GM19328 (cell line): ENCODE results near the gene FAM53B.

Source experiments
- ATAC-seq: cut with Tn5 transposase; IDR thresholded peaks from one replicate; pipeline ENCODE4 v1.9.1; 2021; ENCODE audit warnings: mild to moderate bottlenecking, moderate library complexity; ENCODE audit not compliant: unreplicated experiment

The FAM53B gene

DNA sequence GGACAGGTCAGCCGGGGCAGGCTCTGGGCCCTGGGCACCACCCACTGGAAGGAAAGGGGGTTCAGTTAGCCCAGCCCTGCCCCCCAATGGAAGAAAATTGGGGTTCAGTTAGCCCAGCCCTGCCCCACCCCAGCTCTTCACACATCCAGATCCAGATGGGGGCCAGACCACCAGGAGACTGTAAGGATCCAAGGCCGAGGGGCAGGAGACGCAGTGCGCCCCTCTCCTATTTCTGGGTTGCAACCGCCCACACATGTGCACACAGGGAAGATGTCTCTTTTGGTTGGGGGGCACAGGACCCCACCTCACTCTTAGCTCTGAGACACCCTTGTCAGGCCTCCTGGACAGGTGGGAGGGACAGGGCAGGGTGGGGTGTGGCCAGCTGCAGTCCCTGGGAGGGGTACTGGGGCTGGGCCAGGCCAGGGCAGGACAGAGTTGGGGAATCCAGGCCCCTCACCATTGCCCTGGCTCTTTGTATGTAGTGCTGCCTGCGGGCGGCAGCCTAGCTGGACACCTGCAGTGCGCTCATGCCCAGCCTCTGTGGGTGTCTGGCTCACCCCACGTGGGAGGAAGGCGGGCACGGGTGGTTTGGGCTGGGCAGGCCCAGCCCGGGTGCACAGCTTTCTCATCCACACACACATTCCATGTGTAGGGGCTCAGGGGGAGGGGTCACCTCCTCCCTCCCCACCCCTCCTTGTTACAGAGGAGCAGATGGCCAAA lies 141.4 kb downstream of the FAM53B start:
- no peak for ATAC-seq

DNA sequence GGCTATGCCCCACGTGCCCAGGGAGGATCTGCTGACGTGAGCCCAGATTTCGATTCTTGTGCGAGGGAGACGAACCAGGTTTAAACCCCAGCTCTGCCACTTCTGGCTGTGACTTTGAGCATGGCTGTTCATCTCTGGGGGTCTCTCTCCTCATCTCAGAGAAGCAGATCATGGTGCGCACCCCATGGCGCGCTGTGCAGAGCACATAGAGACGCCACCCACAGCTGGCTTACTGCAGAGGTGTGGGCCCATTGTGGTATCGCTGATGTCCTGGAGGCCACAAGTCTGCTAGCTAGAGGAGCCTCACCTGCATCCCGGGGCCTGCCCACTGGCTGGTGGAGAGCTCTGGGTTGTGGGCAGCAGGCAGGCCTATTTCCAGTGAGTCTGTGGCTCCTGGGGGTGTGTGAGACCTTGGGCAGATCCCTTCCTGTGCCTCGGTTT lies 142.0 kb downstream of the FAM53B start:
- no peak for ATAC-seq

DNA sequence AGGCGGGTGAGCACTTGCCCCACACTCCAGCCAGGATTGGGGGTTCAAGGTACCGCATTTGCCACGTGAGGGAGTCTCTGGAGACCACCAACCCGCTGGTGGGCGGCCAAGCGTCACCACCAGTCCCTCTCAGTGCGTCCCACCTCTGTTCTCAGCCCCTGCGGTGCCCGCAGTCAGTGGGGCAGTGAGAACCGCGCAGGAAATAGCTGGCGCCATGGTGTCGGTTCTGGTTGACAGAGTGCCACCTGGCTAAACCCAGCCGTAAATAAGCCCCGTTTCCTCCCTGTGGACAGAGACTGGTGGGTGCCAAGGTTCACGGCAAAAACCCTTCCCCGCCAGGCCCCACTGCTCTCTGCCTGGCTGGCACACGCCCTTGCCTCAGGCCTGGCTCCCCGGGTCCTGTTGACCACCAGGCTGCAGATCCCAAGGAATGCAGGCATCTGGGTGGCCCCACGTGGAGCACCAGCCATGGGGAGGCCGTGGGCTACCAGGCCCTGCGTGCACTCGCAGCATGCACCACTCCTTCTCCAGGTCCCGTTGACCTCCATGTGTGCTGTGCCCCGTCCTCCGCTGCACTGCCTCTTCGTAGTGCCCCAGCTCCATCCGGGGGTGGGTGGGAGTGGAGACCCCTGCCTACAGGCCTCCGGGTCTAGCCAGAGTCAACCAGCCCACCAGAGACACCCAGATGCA lies 142.6 kb downstream of the FAM53B start:
- ATAC-seq: no peak

DNA sequence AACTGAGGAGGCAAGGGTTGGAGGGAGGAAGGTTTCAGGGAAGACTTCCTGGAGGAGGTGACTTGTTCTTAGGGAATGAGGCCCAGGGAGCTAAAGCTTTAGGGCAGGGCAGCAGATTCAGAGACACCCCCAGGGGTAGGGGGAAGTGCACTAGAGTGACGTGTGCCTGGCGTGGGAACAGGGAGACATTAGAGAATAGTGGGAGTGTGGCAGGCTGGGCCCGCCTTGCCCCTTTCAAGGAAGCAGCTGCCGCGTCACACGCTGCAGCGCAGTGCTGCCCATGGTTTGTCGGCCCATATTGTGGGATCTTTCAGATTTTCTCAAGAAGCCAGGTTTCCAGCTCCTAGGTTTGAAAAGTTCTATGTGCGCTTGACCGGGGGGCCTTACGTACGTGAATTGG lies 143.2 kb downstream of the FAM53B start:
- no peak for ATAC-seq

DNA sequence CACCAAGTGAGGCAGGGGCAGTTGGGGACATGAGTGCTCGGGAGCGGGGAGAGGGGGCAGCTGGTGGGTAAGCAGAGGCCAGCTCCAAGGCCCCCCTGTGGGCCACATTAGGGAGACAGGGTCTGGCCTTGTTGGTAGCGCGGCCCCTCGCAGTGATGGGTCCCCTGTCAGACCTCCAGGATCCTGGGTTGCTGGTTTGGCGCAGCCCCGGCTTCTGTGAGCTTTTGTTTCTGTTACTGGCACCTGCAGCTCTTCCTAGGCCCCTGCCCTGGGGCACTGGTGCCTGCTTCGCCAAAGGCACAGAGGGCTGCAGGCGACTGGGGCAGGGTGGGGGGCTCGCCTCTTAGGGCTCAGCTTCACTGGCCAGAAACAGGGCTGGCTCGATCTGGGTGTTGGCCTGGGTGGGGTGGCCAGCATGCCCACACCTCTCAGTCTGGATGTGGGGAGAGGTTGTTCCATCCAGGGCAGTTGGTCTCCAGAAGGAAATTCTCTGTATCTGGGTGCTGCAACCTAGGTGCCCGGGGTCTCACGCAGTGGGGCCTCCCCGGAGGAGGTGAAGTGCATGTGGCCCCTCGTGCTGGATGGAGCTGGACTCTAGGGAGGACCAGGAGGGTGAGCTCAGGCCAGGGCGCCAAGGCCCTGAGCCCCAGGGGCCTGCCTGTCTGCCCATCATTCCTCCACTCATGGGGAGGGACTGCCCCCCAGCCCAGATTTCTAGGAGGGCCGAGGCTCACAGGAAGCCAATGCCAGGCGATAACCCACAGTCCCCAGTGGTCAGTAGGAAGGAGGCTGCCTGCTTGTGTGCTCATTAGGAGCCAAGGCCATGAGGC lies 143.9 kb downstream of the FAM53B start:
- ATAC-seq: no peak

DNA sequence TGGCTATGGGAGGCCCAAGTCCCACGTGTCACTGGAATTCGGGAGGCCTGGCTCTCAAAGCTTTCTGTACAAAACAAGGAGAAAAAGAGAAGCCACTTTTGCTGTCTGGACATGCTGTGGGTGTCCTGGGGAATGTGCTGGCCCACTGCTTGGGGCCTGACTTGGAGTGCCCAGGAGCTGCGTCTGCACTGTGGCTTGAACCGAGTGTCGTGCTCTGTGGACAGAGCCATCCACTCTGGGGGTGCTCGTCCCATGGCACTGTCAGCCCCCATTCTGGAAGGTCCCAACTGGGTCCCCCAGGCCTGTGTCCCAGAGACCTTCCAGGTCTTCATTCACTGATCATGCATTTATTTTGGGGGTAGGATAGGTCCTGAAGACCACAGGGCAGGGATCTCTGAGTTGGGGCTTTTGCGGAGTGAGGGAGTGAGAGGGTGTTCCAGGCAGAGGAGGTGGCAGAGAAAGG lies 144.6 kb downstream of the FAM53B start:
- no peak for ATAC-seq

DNA sequence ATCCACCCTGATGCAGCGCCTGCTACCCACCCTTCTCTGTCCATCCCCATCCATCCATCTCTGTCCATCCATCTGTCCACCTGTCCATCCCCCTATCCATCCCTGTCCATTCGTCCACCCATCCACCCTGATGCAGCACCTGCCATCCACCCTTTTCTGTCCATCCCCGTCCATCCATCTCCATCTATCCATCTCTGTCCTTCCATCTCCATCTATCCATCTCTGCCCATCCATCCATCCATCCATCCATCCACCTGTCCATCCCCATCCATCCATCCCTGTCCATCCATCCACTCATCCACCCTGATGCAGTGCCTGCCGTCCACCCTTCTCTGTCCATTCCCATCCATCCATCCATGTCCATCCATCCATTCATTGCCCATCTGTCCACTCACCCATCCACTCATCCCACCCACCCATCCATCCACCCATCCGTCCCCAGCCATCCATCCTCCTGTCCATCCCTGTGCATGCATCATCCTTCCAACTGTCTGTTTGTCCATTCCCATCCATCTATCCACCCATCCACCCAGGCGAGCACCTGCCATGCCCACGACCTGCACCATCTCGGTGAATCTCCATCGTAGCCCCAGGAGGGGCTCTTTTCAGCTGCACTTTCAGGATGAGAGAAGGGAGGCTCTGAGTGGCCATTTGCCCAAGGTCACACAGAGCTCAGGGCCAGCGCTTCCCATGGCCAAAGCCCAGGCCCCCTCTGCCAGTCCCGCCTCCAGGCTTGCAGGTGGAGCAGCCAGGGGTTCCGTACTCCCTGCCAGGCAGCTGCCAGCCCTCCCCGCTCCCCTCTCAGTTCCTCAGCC lies 145.2 kb downstream of the FAM53B start:
- ATAC-seq: no peak

DNA sequence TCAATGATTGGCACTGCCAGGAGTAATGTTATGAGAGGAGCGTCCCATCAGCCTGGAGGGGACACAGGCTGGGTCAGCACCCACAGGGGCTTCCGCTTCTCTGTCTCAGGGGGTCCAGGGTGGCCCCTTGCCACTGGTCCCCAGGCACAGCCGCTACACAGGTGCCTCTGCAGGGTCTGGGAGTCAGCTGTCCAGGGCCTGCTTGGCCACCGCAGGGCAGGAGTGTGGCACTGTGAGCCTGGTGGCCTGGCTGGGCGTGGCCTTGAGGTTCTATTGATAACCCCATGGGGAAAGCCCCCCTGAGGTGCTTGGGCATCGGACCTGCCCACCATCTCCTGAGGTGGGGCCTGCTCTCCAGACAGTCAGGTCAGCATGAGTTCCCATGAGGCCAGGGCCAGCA lies 146.0 kb downstream of the FAM53B start:
- no peak for ATAC-seq

DNA sequence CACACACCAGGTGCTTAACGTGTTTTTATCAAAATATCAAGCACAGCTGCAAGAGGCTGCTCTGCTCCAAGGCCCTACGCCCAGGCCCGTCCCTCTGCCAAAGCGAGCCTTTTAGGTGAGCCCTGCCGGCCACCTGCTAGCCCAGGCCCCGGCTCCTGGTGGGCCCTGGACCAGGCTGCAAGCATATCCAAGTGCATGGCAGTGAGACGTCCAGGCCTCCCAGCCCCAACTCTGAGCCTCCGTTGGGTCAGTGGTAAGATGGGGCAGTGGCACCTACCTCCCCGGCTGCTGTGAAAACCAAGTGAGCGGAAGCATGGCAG lies 146.4 kb downstream of the FAM53B start:
- no peak for ATAC-seq

DNA sequence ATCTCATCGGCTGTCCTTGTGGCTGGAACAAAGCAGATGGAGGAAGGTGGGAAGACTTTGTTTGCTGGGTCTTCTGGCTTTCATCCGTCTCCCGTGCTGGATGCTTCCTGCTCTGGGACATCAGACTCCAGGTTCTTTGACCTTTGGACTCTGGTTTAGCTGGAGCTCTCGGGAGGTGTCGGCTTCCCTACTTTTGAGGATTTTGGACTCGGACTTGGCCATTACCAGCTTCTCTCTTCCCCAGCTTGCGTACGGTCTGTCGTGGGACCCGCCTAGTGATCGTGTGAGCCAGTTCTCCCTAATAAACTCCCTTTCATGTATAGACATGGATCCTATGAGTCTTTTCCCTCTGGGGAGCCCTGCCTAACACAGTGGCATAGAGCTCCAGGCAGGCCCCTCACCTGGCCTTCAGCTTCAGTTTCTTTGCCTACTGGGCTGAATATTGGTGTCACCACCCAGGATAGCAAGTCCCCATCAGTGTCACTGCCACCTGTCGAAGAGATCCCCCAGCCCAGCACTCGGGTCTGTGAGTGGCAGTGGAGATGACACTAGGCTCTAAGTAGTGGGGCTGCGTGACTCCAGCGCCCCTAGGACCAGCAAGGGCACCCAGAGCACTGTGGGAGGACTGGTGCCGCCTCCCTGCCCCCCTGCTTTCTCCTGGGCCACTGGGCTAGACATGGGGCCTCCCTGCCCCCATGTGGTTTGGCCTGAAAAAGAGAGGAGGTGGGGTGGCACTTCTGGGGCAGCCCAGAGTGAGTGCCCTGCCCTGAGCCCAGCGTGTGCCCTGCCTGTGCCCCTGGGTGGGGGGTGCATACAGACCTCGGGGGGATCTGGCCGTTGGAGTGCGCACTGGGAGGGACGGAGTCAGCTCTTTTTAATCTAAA lies 147.0 kb downstream of the FAM53B start:
- ATAC-seq: no peak

DNA sequence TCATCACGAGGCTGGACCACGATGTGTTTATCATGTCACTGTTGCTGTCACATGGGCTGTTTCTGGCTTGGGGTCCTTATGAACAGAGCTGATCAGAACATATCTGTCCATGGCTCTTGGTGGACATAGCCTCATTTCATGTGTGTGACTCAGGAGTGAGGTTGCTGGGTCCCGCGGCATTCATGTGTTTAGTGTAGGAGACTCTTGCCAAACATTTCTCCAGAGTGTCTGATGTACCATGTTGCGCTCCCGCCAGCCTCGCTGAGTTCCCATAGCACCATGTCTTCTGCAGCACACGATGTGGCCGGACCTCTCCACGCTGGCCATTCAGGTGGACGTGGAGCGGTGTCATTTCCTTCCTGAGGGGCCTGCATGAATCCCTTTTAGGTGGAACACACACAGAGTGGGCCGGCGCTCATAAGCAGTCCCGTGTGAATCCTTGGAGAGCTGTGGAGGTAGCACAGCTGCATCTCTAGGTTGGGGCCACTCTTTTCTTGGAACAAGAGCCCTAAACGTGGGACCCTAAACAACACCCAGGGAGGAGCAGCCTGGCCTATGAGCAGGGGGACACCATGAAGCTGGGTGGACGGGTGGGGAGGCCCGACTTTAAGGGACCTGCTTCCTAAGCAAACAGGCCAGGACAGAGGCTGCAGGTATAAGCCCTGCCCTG lies 147.9 kb downstream of the FAM53B start:
- no peak for ATAC-seq

DNA sequence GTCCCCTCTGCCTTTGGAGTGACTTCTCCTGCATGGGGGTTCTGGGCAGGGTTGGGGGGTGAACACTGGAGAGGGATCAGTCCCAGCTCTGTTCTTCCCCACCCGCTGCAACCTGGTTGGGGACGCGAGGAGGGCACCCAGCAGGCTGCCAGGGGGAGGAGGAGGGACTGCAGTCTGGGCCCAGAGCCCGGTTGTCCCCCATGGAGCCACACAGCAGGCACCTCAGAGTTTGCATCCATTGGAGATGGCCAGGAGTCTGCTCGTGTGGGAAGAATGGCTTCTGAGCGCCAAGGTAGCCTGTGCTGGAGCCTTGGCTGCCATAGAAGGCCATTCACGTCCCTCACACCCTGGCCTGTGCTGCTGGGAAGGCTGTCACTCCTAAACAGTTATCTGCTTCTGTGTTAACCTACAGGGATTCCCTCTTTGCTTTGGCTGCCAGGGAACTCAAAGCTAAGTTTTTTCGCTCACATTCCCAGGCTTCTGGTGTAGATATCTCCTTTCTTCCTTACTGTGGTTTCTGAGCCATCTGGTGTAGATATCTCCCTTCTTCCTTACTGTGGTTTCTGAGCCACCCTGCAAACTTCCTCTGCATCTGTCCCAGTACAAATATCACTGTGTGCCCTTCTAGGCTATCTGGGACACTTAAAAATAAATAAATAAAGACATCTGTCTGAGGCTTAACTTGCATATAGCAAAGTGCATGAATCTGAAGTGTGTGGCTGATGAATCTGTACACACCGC lies 148.9 kb downstream of the FAM53B start:
- no peak for ATAC-seq

DNA sequence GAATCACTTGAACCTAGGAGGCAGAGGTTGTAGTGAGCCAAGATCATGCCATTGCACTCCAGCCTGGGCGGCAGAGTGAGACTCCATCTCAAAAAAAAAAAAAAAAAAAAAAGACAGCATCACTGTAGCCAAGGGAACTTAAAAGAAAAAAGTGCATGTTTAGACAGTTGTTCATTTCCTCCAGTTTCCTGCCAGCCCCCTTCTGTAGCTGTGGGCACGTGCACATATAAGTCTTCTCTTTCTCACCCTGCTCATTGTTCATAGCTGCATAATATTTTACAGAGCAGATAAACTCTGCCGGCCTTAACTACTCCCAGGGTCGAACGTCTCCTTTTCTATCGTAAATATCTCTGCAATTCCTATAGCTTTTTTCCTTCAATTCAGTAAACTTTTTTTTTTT lies 149.9 kb downstream of the FAM53B start:
- no peak for ATAC-seq

DNA sequence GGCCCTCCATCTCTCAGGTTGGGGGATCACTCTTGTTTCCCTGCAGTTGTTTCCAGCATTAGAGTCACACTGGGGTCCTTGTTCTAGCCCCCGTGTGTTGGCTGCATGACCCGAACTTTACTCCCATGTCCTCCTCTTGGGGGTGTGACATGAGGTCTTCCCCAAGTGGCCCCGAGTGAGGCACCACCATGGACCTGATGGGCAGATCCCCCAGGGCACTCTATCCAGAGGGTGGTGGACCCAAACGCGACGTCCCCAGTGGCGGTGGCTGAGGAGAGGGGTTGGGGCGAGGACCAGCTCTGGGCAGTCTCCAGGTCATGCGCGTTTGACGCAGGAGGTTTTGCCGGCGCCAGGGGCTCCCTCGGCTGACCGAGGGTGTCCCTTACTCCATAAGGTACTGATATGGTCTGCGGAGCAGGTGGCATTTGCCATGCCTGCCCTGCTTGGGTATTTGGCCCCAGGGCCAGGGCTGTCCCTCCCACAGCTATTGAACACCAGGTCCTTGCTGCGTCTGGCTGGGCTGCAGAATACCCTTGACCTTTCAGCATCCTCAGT lies 150.7 kb downstream of the FAM53B start:
- ATAC-seq: no peak

DNA sequence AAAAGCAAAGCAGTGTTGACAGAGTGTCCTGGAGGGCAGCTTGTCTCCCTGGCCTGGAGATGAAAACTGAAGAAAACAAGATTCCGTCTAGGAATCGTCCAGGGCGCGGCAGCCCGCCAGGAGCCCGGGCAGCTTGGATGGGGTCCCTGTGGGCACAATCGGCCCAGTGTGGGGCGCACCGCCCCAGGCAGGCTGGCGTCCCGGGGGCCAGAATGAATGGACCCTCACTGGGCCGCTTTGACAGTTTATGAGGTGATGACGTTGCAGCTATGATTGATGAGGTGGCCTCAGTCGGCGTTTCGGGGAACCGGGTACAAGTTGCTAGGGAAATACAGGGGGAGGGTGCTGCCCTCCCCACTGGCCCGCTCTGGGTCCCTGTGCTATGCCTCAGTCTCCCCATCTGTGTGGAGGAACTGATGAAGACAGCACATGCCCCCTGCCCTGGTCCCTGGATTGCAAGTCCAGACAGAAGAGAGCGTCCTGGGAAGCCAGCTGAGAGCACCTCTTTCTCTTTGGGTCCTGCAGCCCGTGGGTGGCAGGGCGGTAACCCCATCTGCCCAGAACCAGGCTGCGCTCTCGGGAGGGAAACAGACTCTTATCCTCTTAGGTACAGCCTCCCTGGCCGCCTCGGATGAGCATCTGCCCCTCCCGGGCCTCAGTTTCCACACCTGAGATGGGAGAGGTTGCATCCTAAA lies 151.3 kb downstream of the FAM53B start:
- no peak for ATAC-seq

DNA sequence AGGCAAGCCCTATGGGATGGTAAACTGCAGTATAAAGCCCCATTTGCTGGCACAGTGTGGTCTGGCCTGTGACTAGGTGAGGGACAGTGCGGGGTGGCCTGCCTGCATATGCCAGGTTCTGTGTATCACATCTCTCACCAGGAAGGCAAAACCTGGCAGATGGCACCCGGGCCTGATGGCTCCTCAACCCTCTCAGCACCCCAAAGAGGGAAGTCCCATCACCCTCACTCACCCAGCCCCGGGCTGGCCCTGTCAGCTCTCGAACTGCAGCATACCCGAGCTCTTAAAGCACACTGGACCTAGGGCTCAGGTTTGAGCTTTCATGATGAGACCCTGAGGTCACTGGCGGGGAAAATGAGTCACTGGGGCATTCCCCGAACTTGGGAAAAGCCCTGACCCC lies 152.1 kb downstream of the FAM53B start:
- ATAC-seq: no peak

DNA sequence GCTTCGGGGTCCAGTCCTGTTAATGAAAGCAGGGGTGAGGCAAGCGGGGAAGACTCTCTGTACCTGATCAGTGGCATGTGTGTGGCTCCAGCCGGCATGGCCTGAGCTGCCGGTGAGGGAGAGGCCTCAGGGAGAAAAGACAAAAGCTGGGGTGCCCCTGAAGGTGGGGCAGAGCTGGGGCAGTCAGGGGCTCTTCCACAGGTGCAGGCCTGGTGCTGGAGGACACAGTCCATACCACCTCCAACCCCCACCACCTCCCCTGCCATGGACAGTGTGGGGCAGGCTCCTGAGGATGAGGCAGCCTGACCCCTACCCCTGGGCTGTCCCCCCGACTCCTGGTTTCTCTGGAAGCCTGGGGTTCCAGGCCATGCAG lies 153.1 kb downstream of the FAM53B start:
- ATAC-seq: no peak
